OCI-LY3 (cell line): ENCODE data around the gene MYL9.

Experiments
- CTCF ChIP-seq: fragments of 200-600, 300-600 bp; sonication (generic); IDR thresholded peaks from 2 replicates; pipeline ENCODE4 v1.5.1; 2014; ENCODE audit warnings: antibody characterized with exemption, low read length, low read depth
- EZH2phosphoT487 ChIP-seq: fragments of 200-600 bp; shearing (Covaris generic); IDR thresholded peaks from 2 replicates; pipeline ENCODE4 v1.6.1; 2018; ENCODE audit warnings: antibody characterized with exemption, mixed run types, low read depth

- TF ChIP-seq CTCF: no peak
- TF ChIP-seq EZH2phosphoT487: no peak
Measured at GRCh38 chr20:36582821-36583220, 41.5 kb downstream of the MYL9 start.
